Cerebellar cortex (tissue), 1 donor: Measurements from ENCODE around the gene HTR7.

ENCODE experiments used
- DNase-seq: peaks from one replicate; pipeline ENCODE4 v3.0.0-alpha.2; 2015; ENCODE audit warnings: low spot score

The HTR7 gene

DNA sequence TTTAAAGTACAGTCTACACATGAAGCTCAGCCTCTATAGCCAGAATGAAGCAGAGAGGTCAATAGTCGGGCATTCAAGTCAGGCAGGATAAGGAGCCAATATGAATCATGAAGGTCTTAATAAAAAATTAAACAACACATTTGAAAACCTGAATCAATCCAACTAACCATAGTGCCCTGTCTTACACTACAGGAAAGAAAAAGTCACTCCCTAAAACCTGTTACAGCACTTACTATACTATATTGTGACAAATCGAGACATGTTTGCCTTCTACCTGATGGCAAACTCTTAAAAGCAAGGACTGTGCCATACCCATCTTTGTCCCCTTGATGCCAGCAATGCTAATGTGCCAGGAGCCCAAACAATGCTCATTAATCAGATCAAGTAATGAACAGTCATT is 117.6 kb downstream of the HTR7 start:
- no peak for DNase-seq

GRCh38 chr10:90738885-90739284 is 119.0 kb downstream of the HTR7 start:
- no peak for DNase-seq

DNA sequence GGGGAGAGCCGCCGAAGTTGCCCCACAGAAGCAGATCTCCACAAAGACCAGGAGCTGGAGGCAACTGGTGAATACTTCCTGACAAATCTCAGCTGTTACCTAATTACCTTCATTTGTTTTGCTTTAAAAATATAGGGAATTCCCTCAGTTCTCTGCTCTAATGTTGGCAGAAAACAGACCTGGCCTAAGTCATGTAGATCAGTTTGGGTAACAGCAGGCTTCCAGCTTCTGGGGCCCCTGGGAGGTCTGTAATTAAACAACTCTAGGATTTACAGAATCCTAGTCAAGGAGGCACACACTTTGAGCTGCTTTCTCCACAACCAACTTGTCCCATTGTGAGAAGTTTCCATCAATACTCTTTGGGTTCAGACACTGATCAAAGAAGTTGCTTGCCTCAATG is 123.4 kb downstream of the HTR7 start:
- DNase-seq, result no peak

DNA sequence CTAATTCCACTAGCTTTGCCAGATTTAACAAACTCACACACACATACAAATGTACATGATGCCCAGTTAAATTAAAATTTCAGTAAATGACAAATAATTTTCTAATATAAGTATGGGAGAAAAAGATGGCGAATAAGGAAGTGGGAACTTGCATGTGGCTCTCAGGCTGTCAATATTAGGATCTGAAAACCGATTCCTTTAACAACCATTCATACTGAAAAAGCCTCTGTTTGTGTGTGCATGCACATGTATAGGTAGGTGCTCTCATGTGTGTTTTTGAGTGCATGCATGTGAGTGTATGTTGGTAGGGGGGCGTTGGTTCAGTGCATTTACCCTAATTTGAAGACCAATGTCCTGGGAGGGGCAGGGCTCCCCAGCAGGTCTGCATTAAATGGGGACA is 125.3 kb downstream of the HTR7 start:
- no peak for DNase-seq

GRCh38 chr10:90723416-90724068 is 134.3 kb downstream of the HTR7 start:
- no peak for DNase-seq

DNA sequence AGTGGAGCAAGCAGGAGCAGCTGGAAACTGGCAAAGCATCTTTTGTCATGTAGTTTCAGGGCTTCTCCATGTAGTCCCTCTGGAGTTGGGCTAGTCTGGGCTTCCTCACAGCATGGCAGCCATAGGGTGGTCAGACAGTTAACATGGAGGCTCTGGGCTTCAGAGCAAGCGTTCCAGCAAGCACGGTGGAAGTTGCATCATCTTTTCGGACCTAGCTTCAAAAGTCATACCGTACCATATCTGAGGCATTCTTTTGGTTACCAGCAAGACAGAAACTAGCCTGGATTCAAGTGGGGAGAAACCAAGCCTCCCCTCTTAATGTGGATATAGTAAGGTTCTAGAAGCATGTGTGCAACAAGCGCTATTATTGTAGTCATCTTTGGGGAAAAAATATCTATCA is 135.0 kb downstream of the HTR7 start:
- no peak for DNase-seq

DNA sequence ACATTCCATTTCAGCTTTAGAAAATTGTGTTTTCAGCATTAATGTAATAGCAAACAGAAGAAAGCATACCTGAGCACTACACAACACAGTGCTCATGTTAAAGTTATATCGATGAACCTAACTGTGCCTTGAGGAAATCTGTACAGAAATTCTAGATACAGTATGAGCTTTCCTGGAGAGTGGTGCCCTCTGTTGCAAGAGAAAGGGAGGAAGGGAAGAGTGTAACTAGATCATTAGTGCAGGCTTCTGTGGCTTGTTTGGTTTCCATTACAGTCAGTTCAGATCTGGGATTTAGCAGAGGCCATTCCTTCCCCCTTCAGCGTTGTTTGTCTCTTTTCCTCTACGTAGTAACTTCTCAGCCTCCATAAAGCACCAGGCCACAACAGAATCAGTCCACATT is 139.7 kb downstream of the HTR7 start:
- no peak for DNase-seq

DNA sequence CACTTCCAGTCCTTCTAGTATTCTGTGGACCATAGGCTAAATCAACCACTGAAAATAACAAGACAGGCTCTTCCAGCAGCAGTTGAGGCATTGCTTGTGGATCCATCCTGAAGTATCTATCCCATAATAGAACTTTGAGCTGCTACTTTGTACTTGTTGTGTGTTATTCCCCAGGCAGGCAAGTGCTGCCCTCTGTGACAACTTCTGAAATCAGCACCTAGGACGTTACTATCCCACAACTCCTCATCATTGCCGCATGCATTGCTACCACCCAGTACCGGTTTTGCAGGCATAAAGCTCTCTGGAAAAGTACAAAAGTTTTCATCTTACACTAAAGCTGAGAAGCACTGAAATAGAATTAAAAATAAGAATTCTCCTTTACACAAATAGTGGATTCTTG is 145.3 kb downstream of the HTR7 start:
- no peak for DNase-seq

DNA sequence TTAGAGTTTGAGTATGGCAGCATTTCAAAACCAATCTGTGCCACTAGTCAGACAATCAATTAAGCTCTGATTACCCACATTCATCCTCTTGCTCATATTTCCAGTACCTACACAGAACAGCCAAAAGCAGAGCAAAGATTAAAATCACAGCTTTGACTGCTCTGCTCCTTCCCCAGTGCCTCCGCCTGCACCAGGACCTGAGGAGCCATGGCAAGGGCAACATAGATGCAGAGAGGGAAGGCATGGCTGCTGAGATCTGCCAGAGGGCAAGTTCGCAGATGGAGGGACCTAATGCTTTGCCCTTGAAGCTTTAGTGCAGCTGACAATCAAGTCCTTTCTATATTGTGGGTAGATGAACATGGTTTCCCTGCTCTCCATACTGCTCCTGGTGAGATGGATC is 148.1 kb downstream of the HTR7 start:
- no peak for DNase-seq

DNA sequence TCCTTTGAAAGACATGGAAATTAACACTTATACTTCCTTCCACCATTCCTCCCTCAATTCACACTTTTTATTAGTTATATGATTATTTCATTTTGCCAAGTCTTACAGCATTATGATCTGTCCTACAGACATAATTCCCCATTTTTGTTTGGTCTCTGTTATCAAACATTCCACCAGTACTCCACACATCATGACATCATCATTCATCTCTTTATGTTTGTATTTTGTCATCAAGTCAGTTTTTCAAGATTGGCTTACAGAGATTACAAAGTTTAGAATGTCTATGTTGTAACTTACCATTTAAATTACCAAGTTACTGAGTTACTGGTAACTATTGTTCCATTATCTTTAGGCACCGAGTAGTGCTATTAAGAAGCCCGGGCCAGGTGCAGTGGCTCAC is 150.2 kb downstream of the HTR7 start:
- no peak for DNase-seq

DNA sequence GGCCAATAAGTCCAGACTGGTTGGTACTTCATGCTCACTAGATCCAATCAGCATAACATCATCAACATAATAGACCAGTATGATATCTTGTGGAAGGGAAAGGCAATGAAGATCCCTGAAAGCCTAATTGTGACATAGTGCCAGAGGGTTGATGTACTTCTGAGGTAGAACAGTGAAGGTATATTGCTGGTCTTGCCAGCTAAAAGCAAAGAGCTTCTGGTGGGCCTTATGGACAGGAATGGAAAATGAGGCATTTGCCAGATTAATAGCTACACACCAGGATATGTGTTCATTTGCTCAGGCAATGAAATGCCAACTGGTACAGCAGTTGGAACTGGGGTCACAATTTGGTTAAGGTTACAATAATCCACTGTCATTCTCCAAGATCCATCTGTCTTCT is 156.4 kb downstream of the HTR7 start:
- no peak for DNase-seq

DNA sequence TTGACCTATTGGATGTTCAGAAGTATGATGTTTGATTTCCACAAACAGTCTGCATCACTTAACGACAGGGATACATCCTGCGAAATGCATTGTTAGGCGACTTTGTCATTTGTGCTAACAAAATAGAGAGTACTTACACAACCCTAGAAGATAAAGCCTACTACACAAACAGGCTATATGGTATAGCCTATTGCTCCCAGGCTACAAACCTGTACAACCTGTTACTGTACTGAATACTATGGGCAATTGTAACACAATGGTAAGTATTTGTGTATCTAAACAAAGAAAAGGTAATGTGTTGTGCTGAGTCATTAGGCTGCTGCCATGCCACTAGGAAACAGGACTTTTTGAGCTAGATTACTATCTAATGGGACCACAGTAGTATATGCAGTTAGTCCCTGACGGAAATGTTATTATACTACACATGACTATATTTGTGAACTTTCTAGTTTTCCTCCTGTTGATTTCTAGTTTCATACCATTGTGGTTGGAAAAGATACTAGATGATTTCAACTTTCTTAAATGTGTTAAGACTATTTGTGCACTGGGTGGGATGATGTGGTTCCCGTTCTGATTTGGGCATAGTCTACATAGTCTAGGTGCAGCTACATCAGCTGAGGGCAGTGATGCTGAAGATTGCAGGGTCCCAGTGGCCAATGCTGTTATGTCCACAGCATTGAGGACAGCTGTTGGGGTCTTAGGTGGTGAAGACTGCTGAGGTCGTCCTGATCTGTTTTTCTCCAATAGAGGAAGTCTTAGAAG is 161.7 kb downstream of the HTR7 start:
- DNase-seq, result no peak
